A549 treated with GW870086 at 1 μM for 4 hours (cell line): ENCODE data around the gene POMT1. TPM values are rescaled to one million over a fixed set of nuclear protein-coding genes. Genes with fewer than 3 reads are reported as not detected.

Source experiments
- total RNA-seq: library from RNA; stranded (reverse); fragments of 200-300 nt; extraction: Qiagen RNA extraction; gene quantifications from 5 replicates; pipeline ENCODE4 v1.2.3, GENCODE V29; 2022; ENCODE audit warnings: low read depth

Gene POMT1, protein sequence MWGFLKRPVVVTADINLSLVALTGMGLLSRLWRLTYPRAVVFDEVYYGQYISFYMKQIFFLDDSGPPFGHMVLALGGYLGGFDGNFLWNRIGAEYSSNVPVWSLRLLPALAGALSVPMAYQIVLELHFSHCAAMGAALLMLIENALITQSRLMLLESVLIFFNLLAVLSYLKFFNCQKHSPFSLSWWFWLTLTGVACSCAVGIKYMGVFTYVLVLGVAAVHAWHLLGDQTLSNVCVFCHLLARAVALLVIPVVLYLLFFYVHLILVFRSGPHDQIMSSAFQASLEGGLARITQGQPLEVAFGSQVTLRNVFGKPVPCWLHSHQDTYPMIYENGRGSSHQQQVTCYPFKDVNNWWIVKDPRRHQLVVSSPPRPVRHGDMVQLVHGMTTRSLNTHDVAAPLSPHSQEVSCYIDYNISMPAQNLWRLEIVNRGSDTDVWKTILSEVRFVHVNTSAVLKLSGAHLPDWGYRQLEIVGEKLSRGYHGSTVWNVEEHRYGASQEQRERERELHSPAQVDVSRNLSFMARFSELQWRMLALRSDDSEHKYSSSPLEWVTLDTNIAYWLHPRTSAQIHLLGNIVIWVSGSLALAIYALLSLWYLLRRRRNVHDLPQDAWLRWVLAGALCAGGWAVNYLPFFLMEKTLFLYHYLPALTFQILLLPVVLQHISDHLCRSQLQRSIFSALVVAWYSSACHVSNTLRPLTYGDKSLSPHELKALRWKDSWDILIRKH
- total RNA-seq = 14.2 to 19.0 TPM (median 17.7 TPM) in 5 replicates

DNA sequence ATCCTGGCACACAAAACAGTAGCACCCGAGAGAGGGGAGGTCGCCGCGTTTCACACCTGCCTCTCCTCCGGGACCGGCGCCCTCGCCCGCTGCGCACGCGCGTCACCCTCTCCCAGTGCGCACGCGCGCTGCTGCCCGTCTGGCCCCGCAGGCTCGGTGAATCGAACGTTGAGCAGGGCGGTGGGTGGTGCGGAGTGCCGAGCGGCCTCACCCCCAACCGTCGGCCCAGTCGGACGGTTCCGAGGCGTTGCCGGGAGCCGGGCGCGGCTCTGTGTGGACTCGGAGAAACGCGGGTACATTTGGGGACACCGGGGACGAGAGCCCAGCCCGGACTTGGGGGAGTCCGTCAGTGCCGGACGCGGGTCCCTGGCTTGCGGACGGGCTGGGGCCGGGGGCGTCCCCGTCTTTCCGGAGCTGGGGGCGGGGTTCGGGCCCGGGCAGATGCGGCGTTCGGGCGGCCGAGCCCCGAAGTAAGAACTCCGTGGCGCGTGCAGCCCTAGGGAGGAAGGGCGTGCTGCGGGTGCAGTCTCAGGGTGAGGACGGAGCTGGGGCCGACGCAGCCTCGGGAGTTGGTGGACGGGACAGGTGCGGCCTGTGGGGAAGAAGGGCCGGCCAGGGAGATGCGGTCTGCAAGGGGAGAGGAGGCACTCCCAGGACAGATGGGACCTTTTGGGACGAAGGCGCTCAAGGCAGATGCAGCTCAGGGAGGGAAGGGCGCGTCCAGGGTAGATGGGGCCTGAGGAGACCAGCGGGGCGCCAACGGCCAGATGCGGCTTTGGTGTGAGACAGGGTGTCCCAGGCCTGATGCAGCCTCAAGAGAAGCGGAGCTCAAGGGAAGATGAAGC, at the start of gene POMT1:
TSS of gene POMT1 (plus strand) at position 138 of the 845 bp plus-strand sequence. CDS start 1,301 bp downstream, outside the sequence.

DNA sequence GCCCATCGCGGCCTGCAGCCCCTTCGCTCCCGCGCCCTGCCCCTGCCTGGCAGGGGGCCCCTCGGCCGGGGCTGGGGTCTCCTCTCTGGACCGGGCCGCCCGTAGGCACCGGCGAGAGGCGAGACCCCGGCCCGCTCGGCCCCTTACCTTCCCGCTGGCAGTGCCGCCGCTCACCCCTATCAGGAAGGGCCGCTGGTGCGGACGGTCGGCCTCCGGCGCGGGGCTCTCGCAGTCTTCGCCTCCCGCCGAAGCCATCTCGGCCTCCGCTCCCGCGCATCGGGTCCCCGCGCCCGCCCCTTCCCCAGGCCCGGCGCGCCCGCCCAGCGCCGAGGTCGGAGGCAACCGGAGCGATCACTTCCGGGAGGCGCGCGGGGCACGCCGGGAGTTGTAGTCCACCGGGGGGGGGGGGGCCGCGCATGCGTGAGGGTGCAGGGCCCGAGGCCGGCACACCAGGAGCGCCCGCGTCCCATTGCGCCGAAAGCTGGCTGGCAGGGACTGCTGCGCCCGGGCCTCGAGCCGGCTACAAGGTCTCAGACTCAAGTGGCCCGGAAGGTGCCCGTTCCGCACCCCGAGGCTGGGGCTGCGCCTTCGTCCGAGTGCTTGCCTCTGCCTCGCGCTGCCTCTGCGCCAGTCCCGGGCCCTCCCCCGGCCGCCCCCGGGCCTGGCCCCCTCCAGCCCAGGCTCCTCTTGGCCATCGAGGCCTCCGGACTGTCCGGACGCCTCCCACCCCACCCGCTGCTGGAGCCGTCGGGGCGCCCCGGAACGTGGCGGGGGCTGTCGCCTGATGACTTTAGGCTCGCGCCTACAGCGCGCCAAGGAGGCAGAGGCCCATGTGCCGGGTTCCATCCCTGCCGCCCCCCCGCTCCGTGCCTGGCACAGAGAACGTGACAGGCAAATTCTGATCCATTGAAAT, 28.5 kb downstream of the POMT1 start, which contains the start of gene UCK1:
TSS of gene UCK1 (minus strand) at position 344 of the 913 bp plus-strand sequence. CDS start at position 255, 89 bp downstream.

DNA sequence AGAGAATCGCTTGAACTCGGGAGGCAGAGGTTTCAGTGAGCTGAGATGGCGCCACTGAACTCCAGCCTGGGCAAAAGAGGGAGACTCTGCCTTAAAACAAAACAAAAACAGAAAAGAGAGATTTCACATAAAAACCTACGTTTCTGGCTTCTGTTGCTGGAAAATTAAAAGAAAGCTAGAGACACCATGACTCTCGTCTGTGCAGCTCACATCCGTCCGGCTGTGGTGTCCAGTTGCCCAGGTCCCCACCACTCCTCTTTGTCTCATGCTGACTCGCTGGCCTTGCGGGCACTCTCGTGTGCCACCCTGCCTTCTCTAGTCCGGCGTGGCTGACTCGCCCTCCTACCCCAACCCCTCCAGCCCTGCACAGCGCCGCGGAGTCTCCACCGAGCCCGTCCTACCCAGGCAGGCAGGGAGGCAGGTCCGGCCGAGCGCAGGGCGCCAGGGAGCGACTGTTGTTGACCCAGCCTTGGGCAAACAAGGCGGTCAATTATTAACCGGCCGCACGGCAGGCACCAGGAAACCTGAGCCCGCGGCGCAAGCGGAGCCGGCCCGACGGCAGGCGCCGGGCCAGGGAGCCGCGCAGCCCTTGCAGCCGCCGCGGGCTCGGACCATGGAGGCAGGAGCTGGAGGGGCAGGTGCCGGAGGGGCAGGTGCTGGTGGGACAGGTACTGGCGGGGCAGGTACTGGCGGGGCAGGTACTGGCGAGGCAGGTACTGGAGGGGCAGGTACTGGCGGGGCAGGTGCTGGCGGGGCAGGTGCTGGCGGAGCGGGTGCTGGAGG, 42.5 kb downstream of the POMT1 start, which contains the start of gene PRRT1B:
TSS of gene PRRT1B (plus strand) at position 521 of the 783 bp plus-strand sequence. CDS start at position 614, 93 bp downstream.

Other genes with a start within 250 kb of the POMT1 start
- gene FAM78A, start 226.4 kb upstream of the POMT1 start, total RNA-seq = 0.19 to 0.35 TPM (median 0.26 TPM) in 5 replicates
- gene PLPP7, start 213.2 kb upstream of the POMT1 start, total RNA-seq = 0.09 TPM in 1 of 5 replicates, not detected in the others
- 50.3 to 64.9 TPM (median 64.2 TPM) in 5 replicates for gene PRRC2B, start 108.8 kb upstream of the POMT1 start, total RNA-seq
- gene UCK1, start 28.3 kb downstream of the POMT1 start, total RNA-seq = 18.2 to 24.7 TPM (median 20.2 TPM) in 5 replicates
- gene PRRT1B, start 42.6 kb downstream of the POMT1 start, total RNA-seq = 0.15 to 0.69 TPM (median 0.47 TPM) in 4 of 5 replicates, not detected in the other
- gene RAPGEF1, start 237.2 kb downstream of the POMT1 start, total RNA-seq = 40.7 to 56.4 TPM (median 53.5 TPM) in 5 replicates